MM.1S (cell line): ENCODE data around the gene DCTN3.

Experiments used
- EZH2 ChIP-seq: fragments of 300-600 bp; sonication (generic); optimal IDR thresholded peaks from 2 replicates; pipeline ENCODE3; 2017; ENCODE audit warnings: low read depth, mild to moderate bottlenecking, antibody characterized with exemption, low read length, mixed read lengths
- EZH2phosphoT487 ChIP-seq: fragments of 300-600 bp; sonication (generic); IDR thresholded peaks from 2 replicates; pipeline ENCODE4 v1.6.1; 2018; ENCODE audit warnings: antibody characterized with exemption, low read length
- TF ChIP-seq, protein P1 (sequence below): fragments of 300-600 bp; sonication (generic); IDR thresholded peaks from 2 replicates; pipeline ENCODE4 v1.5.1; 2016; ENCODE audit warnings: antibody characterized with exemption, low read length, mixed read lengths

DNA sequence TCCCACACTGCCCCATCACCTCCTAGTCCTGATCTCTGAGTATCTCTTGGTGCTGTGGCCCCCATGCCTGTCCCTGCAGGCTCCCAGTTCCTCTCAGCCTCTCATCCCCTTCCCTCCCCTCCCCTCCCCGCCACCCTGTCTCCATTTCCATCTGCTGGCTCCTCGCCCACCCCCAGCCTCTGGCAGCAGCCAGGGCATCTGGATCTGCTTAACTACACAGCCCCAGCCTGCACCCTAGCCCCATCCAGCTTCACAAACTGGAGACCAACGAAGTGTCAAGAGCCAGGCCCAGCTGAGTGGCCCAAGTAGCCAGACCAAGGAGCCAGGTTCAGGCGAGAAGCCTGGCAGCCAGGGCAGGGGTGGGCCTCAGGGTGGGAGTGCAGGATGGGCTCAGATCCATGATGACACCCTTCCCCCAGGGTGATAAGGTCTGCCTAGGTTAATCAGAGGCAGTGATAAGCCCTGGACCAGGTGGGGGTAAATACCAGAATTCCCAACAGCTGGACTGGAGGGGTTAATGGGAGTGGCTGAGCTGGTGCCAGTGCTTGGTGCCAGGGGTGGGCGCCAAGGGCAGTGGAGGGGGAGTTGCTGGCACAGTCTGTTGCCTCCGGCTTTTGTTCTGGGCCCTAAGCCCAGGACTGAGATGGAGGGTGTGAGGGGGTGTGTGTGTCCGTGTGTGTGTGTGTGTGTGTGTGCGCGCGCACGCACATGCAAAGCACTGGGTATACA is 34.2 kb upstream of the DCTN3 start:
- TF ChIP-seq, protein P1, sequence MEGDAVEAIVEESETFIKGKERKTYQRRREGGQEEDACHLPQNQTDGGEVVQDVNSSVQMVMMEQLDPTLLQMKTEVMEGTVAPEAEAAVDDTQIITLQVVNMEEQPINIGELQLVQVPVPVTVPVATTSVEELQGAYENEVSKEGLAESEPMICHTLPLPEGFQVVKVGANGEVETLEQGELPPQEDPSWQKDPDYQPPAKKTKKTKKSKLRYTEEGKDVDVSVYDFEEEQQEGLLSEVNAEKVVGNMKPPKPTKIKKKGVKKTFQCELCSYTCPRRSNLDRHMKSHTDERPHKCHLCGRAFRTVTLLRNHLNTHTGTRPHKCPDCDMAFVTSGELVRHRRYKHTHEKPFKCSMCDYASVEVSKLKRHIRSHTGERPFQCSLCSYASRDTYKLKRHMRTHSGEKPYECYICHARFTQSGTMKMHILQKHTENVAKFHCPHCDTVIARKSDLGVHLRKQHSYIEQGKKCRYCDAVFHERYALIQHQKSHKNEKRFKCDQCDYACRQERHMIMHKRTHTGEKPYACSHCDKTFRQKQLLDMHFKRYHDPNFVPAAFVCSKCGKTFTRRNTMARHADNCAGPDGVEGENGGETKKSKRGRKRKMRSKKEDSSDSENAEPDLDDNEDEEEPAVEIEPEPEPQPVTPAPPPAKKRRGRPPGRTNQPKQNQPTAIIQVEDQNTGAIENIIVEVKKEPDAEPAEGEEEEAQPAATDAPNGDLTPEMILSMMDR, result no peak
- TF ChIP-seq EZH2phosphoT487 (no peak), EZH2 (no peak)
